ENCODE results near the gene PACS1.
A peak's percentile ranks its signal among the peaks of the same experiment; 100 is the strongest.

The PACS1 gene

DNA sequence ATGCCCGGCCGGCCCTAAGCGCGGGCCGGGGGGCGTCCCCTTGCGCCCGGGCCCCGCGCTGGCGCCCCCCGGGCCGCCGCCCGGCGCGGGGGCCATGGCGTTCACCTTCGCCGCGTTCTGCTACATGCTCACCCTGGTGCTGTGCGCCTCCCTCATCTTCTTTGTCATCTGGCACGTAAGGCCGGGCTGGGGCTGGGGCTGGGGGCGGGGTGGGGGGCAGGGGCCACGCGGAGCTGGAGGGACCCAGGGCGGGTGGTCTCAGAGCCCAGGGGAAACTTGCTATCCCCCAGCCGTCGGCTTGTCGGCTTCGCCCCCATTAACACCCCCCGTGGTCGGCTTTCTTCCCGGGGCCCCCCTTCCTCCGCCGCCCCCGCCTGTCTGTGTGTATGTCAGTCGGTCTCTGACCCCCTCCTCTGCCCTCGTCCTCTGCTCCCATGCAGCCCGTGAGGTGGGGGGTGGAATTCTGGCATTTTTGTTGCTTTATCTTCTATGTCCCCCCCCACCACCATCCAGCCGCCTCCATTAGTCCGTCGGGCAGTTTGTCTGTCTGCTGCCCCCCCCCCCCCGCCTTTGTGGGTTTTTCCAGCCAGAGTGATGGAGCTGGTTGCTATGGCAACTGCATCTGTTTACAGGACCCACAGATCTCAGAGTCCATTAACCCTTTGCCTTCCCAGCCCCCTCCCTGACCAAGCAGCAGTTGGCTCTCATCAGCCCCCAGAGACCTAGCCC lies 208.5 kb downstream of the PACS1 start:
- DNase-seq, result peak; percentile 57 to 58

DNA sequence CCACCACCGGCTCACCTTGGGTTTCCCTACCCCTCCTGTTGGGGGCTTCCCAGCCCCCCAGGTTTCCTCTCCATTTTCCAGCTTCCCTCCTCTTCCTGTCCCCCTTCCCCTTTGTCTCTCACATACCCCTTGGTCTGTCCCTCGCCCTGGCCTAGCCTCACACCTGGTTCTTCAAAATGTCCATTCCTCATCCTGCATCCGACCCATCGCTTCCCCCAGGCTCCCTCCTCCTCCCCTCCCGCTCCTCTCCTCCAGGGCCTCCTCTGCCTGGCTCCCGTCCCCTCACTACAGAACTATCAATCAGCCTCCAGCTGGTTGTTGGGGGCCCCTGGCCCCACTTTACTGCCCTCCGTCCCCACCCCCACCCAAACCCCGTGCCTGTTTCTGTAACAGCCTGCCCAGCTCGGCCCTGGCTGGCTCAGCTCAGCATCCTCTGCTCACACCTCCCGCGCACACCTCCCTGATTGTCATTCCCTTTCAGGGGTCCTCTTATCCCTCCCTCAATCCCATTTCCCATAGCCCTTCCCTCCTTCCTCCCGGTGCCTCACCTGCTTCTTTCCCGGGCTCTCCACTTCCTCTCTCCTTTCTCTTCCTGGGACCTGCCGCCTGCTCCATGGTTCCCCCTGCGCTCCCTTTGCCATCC lies 209.1 kb downstream of the PACS1 start:
- no peak for DNase-seq

GRCh38 chr11:66280428-66280827 lies 210.4 kb downstream of the PACS1 start:
- DNase-seq, result no peak

- DNase-seq, result no peak
Measured at GRCh38 chr11:66281001-66281400, 210.9 kb downstream of the PACS1 start.

DNA sequence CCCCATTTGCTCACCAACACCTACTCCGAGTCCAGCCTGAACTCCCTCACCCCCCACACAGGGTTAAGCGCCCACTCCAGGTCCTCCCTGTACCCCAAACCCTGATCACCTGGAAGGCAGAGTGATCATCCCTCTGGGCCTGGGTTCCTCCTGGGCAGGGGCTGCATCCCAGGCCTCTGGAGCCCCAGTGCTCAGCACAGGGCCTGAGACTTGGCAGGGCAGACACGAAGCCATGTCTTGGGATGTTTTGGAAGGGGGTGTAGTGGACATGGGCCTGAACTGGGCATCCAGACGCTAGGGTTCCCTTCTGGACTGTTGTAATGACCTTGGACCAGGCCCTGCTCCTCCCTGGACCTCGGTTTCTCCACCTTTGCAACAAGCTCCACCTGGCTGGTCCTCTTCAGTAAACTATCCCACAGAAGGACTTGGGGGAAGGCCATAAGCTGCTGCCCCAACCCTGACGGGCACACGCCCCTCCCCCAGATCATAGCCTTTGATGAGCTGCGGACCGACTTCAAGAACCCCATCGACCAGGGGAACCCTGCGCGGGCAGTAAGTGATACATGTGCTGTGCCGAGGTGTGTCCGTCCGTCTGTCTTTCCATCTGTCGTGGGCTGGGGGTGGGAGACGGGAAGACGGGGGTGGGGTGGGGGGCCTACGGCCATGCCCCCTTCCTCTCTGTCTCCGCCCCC lies 211.8 kb downstream of the PACS1 start:
- no peak for DNase-seq

DNA sequence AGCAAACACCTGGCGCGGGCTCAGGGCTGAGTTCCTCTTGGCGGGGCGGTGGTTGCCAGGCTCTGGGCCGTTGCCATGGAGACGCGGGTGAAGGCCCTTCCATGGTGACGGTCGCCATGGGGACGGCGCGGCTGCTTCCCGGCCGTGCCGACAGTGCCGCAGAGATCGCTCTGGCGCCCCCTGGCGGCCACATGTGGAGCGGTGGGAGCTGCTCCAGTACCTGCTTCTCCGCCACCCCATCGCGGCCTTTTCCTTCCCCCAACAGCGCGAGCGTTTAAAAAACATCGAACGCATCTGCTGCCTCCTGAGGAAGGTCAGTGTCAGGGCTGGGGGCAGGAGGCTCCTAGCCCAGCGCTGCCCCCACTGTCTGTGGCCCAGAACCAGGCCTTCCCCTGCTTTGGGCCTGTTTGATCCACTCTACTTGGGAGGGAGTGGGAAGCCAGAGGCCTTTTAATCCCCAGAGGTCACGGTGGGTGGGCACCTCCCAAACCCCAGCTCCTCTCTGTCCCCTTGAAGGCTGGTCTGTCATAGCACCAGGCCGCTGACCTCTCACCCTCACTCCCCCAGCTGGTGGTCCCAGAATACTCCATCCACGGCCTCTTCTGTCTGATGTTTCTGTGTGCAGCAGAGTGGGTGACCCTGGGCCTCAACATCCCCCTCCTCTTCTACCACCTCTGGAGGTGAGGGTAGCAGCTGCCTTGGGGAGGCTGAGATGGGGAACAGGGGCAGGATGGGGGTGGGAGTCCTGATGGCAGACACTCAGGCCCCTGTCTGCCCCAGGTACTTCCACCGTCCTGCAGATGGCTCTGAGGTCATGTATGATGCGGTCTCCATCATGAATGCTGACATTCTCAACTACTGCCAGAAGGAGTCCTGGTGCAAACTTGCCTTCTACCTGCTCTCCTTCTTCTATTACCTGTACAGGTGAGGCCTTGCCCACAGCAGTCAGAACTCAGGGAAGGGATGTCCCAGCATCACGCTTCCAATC lies 212.7 kb downstream of the PACS1 start:
- peak; percentile 99 to 100 for DNase-seq

GRCh38 chr11:66283461-66284105 lies 213.5 kb downstream of the PACS1 start:
- DNase-seq, result no peak

DNA sequence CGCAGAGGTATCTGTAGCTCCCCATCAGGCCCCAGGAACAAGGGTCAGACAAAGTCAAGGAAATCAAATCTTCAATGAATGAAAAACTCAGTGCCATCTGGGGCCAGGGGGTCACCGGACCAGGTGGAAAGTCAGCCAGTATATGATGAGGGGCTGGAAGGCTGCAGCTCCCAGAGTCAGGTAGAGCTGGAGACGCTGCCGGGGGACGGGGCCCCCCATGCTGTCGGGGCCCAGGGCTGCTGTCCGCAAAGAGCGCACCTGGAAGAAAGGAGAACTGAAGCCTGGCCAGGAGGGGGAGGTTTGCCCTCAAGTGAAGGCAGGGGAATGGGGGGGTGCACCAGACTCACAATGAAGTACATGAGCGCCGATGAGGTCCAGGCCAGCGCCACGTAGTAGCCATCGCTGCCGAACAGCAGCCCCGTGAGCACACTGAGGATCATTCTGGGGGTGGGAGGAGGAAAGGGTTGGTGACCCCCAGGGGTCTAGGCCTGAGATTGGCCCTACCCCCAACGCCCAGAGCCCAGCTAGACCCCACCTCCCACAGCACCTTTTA lies 214.5 kb downstream of the PACS1 start:
- DNase-seq, result no peak

GRCh38 chr11:66285250-66285947 lies 215.3 kb downstream of the PACS1 start:
- no peak for DNase-seq

DNA sequence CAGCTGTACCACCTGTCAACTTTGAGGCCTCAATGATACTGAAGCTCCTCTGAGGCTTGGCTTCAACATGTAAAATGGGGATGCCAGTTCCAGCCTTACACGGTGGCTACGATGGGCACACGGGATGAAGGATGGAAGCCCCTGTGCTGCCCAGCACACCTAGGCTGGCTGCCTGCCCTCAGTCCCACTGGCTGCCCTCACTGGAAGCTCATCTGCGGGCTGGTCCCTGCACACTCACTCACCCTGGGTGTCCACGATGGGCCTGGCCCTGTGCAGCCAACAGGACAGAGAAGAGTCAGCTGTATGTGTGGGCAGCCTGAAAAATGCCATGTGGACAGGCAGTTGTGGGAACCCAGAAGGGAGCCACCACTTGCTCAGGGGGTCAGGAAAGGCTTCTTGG lies 216.6 kb downstream of the PACS1 start:
- DNase-seq, result no peak

GRCh38 chr11:66287211-66287888 lies 217.3 kb downstream of the PACS1 start:
- DNase-seq, result no peak

DNA sequence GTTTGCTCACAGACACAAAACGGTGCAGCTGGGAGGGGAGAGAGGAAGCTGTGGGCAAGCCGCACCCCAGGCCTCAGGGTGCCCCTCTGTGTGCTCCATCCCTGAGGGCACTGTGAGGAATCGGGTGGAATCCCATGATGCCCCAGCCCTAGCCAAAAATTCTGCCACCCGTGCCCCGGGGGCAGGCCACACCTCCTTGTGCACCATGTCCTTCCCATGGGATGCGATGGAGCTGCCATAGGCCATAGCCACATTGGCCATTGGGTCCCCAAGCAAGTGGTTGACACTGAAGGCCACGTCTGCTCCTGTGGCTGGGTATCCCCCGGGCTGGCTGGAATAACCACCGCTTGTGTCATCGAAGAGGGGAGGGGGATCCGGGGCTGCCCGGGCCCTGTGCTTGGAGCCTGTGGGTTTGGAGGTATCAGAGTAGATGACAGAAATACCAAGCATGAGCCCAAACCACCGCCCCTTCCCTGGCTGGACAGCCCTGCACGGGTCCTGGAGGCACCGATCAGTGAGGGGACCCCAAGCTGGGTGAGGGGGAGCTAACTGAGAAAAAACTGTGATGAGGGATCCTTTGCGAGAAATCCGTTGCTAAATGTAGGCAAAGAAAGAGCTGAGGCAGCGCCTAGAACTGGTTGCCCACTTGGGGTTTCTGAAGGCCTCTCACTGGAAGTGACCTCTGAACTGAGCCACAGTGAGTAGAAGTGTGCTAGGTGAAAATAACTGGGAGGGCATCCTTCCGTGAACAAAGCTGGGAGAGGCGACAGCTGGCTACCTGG lies 218.0 kb downstream of the PACS1 start:
- no peak for DNase-seq

- peak; percentile 99 to 100 for DNase-seq
Measured at GRCh38 chr11:66288671-66289547, 218.8 kb downstream of the PACS1 start, which contains the start of gene YIF1A. Gene YIF1A, minus strand, starts transcription at chr11:66289143. Its CDS starts 158 bp downstream, at chr11:66288985.

GRCh38 chr11:66289548-66290329 lies 219.7 kb downstream of the PACS1 start:
- peak in 1 of 2 donors; percentile 81 for DNase-seq

DNA sequence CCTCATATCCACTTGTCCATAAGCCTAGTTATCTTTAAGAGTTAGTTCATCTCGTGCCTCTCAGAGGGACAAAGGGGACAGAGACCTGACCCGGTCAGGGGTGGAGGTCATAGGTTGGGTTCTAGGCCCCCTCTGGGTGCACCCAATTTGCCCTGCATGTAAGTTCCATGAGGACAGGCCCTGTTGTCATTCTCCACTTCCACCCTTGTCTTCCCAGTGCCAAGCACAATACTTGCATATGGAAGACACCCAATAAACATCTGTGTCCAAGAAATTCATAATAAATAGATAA lies 220.2 kb downstream of the PACS1 start:
- no peak for DNase-seq

- no peak for DNase-seq
Measured at GRCh38 chr11:66291303-66291705, 221.2 kb downstream of the PACS1 start.

DNA sequence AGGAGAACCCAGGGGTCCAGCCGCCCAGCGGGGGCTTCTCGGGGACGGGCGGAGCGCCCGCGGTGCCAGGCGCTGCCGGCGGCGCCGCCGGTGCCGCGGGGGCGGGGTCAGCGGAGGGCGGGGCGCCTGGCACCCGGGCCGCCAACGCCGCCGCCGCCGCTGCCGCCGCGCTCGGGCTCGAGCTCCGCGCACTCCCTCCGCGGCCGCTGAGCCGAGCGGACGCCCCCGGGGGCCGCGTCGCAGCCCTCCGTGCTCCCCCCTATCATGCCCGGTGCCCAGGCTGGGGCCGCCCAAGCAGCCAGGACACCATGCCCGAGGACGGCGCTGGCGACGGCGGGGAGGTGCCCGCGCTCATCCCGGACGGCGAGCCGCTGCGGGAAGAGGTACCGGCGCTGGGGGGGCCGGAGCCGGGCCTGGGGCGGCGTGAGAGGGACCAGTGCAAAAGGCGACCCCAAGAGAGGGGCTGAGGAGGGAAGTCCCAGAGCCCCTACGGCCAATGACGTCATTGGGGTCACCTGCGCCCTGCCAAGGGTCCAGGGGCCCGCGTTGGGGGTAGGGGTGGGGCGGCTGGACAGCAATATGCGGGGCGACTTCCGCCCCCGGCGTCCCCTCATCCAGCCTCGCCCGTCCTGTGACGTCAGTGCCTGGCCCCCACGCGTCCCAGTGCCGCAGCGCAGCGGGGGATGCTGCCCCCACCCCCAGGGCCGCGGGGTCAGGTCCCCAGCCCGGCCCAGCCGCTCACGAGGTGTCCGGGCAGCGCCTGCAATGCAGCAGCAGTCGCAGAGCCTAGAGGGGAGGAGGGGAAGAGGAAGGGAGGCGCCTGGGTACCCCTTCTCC lies 221.9 kb downstream of the PACS1 start, which contains the start of gene TMEM151A:
TSS of gene TMEM151A (plus strand) at position 189 of the 837 bp plus-strand sequence. CDS start at position 309, 120 bp downstream.
- no peak for DNase-seq

Data from CD4-positive, alpha-beta T cell treated with Interleukin-1 beta for 1 hour (primary cell).